GM23248 (cell line): Measurements from ENCODE around the gene TAL1. TPM values are rescaled to one million over a fixed set of nuclear protein-coding genes. Genes with fewer than 3 reads are reported as not detected.
A peak's percentile ranks its signal among the peaks of the same experiment; 100 is the strongest.

Experiments
- DNase-seq: peaks from one replicate; pipeline ENCODE4 v3.0.0-alpha.2; 2015
- H2AFZ ChIP-seq: fragments of 200-600 bp; sonication (generic); 2 replicates; pipeline ENCODE4 v1.6.1; 2016; ENCODE audit warnings: antibody characterized with exemption
- H3F3A ChIP-seq: fragments of 200-600 bp; sonication (generic); 2 replicates; pipeline ENCODE4 v1.6.1; 2016; ENCODE audit warnings: mild to moderate bottlenecking, antibody characterized with exemption, mixed run types; ENCODE audit not compliant: insufficient read depth
- H3K27ac ChIP-seq: fragments of 200-600 bp; sonication (generic); 2 replicates; pipeline ENCODE4 v1.5.1; 2016; ENCODE audit warnings: mild to moderate bottlenecking
- H3K27me3 ChIP-seq: fragments of 200-600 bp; sonication (generic); replicated peaks from 2 replicates; pipeline ENCODE4 v1.6.1; 2016; ENCODE audit warnings: mild to moderate bottlenecking; ENCODE audit not compliant: insufficient read depth
- H3K36me3 ChIP-seq: fragments of 200-600 bp; sonication (generic); 2 replicates; pipeline ENCODE4 v1.6.1; 2016; ENCODE audit warnings: low read depth, mild to moderate bottlenecking
- H3K4me1 ChIP-seq: fragments of 200-600 bp; sonication (generic); 2 replicates; pipeline ENCODE4 v1.6.1; 2016; ENCODE audit warnings: mild to moderate bottlenecking; ENCODE audit not compliant: insufficient read depth
- H3K4me2 ChIP-seq: fragments of 200-600 bp; sonication (generic); one replicate; pipeline ENCODE4 v1.6.1; 2016; ENCODE audit warnings: mild to moderate bottlenecking; ENCODE audit not compliant: unreplicated experiment
- H3K4me3 ChIP-seq: fragments of 200-600 bp; sonication (generic); 2 replicates; pipeline ENCODE4 v1.5.1; 2016; ENCODE audit warnings: mild to moderate bottlenecking
- H3K79me2 ChIP-seq: fragments of 200-600 bp; sonication (generic); 2 replicates; pipeline ENCODE4 v1.6.1; 2016; ENCODE audit warnings: mild to moderate bottlenecking; ENCODE audit not compliant: insufficient read depth
- H3K9ac ChIP-seq: fragments of 200-600 bp; sonication (generic); 2 replicates; pipeline ENCODE4 v1.6.1; 2016; ENCODE audit warnings: mild to moderate bottlenecking
- H3K9me2 ChIP-seq: fragments of 200-600 bp; sonication (generic); 2 replicates; pipeline ENCODE4 v1.6.1; 2016; ENCODE audit warnings: mixed run types, mild to moderate bottlenecking, moderate library complexity; ENCODE audit not compliant: insufficient read depth
- H3K9me3 ChIP-seq: fragments of 200-600 bp; sonication (generic); one replicate; pipeline ENCODE4 v1.6.1; 2017; ENCODE audit warnings: low read depth
- H4K20me1 ChIP-seq: fragments of 200-600 bp; sonication (generic); 2 replicates; pipeline ENCODE4 v1.6.0; 2016; ENCODE audit not compliant: insufficient read depth
- EZH2 ChIP-seq: fragments of 200-600 bp; sonication (generic); IDR thresholded peaks from 2 replicates; pipeline ENCODE4 v1.6.1; 2018; ENCODE audit warnings: antibody characterized with exemption, mild to moderate bottlenecking; ENCODE audit not compliant: insufficient read depth, poor library complexity, severe bottlenecking
- EZH2phosphoT487 ChIP-seq: fragments of 200-600 bp; sonication (generic); IDR thresholded peaks from 2 replicates; pipeline ENCODE4 v1.6.1; 2018; ENCODE audit warnings: antibody characterized with exemption, moderate library complexity, mild to moderate bottlenecking, low read depth; ENCODE audit not compliant: insufficient read depth
- WGBS, 2 experiments: methylation state at CpG; one replicate each; pipeline ENCODE4 v1.1.6; 2015 to 2017; ENCODE audit warnings: low lambda C conversion rate in 2 of 2, low coverage in 1 of 2; ENCODE audit errors: missing lambda C conversion rate in 2 of 2; 5-methylcytosine and 5-hydroxymethylcytosine counted together
- in situ Hi-C: fragments of 300-500 bp; cut with MboI; formaldehyde crosslinking; loops from 2 replicates; pipeline ENCODE4 v1.15.0; 2020
- polyA plus RNA-seq: library from polyadenylated mRNA; unstranded; fragments of >200 nt; fragmentation: Nextera tagmentation; extraction: Ambion mirVana; gene quantifications from 2 replicates; pipeline ENCODE4 v1.2.1, GENCODE V29; 2016
- total RNA-seq: library from RNA; depleted of rRNA; stranded (reverse); fragments of >200 nt; shearing (Covaris generic); gene quantifications from 2 replicates; pipeline ENCODE4 v1.2.3, GENCODE V29; 2014

TAL1 gene
- total and polyA plus RNA-seq, 2 experiments from 2014 or later = not detected

GRCh38 chr1:47179017-47179987 is 52.7 kb downstream of the TAL1 start:
- H3K79me2 ChIP-seq = no peaks in the 10 kb centered on the region
- peak; percentile 97 for DNase-seq
- peak overlapping the region; percentile 73 for H3K9ac ChIP-seq
- WGBS, 2 experiments = 1 to 3% methylated on average over 29 to 30 of the region's 30 CpGs
- H3K4me3 ChIP-seq = peak overlapping the region; percentile 87
- H3K9me3 ChIP-seq = no peaks in the 10 kb centered on the region
- no peaks in the 10 kb centered on the region for H4K20me1 ChIP-seq
- in situ Hi-C loops = no loop called here
- 0 out of 2 replicates have a peak, but pooled peaks cover 5% of the 10 kb centered on the region for H3K27me3 ChIP-seq
- H3K27ac ChIP-seq = peak overlapping the region; percentile 51
- H3K4me2 ChIP-seq = peak overlapping the region; percentile 100
- H3K36me3 ChIP-seq = no peaks in the 10 kb centered on the region
- no peaks in the 10 kb centered on the region for H3K9me2 ChIP-seq
- no peaks in the 10 kb centered on the region for H3K4me1 ChIP-seq
- peak overlapping the region; percentile 100 for H2AFZ ChIP-seq
- no peak for TF ChIP-seq EZH2
- 0 out of 2 replicates have a peak, but pooled peaks cover 3% of the 10 kb centered on the region for H3F3A ChIP-seq

DNA sequence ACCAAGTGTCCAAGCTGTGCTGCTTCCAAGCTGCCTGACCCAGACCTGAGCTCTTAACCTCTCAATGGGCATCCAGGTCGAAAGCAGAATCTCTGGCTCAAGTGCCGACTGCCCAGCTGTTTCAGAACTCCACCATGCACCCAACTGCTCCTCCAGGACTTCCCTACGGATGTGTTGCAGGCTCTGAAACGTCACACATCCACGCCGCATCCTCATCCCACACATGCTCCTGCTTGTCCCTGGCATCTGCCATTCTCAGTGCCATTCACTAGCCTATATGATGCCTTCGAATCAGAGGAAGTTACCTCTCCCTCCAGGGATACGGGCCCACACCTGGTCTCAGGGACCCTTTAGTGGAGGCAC is 53.4 kb downstream of the TAL1 start:
- peak overlapping the region; percentile 73 for H3K9ac ChIP-seq
- H3K9me2 ChIP-seq = no peaks in the 10 kb centered on the region
- 83 to 89% methylated on average over 8 of the region's 8 CpGs for WGBS, 2 experiments
- no peak for DNase-seq
- H3K79me2 ChIP-seq = no peaks in the 10 kb centered on the region
- H3K4me2 ChIP-seq = peak overlapping the region; percentile 100
- no peaks in the 10 kb centered on the region for H3K36me3 ChIP-seq
- in situ Hi-C loops = no loop called here
- H3K4me1 ChIP-seq = no peaks in the 10 kb centered on the region
- 0 out of 2 replicates have a peak, but pooled peaks cover 5% of the 10 kb centered on the region for H3K27me3 ChIP-seq
- H3K4me3 ChIP-seq = peak overlapping the region; percentile 87
- 0 out of 2 replicates have a peak, but pooled peaks cover 3% of the 10 kb centered on the region for H3F3A ChIP-seq
- H2AFZ ChIP-seq = peak overlapping the region; percentile 100
- no peak overlapping the region for H3K27ac ChIP-seq
- H3K9me3 ChIP-seq = no peaks in the 10 kb centered on the region
- TF ChIP-seq EZH2phosphoT487 = no peak
- no peak for TF ChIP-seq EZH2
- no peaks in the 10 kb centered on the region for H4K20me1 ChIP-seq

DNA sequence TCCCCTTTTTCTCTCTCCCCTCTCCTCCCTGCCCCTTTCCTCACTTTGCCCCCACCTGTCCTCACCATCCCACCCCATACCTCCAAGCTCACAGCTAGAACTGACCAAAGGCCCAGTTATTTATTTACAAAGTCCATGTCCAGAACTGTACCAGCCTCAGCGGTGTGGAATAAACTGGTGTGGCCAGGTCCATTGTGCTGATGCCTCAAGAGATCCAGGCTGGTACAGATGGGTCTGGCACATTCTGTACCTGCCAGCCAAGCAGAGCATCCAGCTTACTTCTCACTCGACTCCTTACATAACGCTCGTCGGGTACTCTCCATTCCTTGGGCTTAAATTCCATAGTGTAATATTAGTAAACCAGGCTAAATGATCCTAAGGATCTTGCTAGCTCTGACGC is 54.0 kb downstream of the TAL1 start:
- Histone ChIP-seq H3K4me3 (no peak overlapping the region), H3K9ac (no peak overlapping the region), H3K27me3 (0 out of 2 replicates have a peak, but pooled peaks cover 5% of the 10 kb centered on the region), H3K79me2 (no peaks in the 10 kb centered on the region), H2AFZ (no peak overlapping the region), H3K4me1 (no peaks in the 10 kb centered on the region), H3K36me3 (no peaks in the 10 kb centered on the region), H3F3A (0 out of 2 replicates have a peak, but pooled peaks cover 3% of the 10 kb centered on the region), H3K9me2 (no peaks in the 10 kb centered on the region), H3K27ac (no peak overlapping the region), H4K20me1 (no peaks in the 10 kb centered on the region), H3K9me3 (no peaks in the 10 kb centered on the region), H3K4me2 (no peak overlapping the region)
- TF ChIP-seq EZH2phosphoT487 (no peak), EZH2 (no peak)
- no peak for DNase-seq
- in situ Hi-C loops = no loop called here
- WGBS, 2 experiments = 69 to 80% methylated on average over 6 of the region's 6 CpGs

- H2AFZ ChIP-seq = no peak overlapping the region; the same call in 1 of the 2 replicates
- in situ Hi-C loops = no loop called here
- no peaks in the 10 kb centered on the region for H3K9me3 ChIP-seq
- peak overlapping the region; percentile 92 for H3K4me2 ChIP-seq
- no peaks in the 10 kb centered on the region for H3K4me1 ChIP-seq
- H3K79me2 ChIP-seq = no peaks in the 10 kb centered on the region
- no peaks in the 10 kb centered on the region for H3K9me2 ChIP-seq
- H3K4me3 ChIP-seq = peak overlapping the region; percentile 46; the same call in 1 of the 2 replicates
- DNase-seq = peak; percentile 77
- no peaks in the 10 kb centered on the region for H3K36me3 ChIP-seq
- no peak overlapping the region for H3K27ac ChIP-seq
- 0 out of 2 replicates have a peak, but pooled peaks cover 3% of the 10 kb centered on the region for H3F3A ChIP-seq
- 0 out of 2 replicates have a peak, but pooled peaks cover 5% of the 10 kb centered on the region for H3K27me3 ChIP-seq
- 6 to 7% methylated on average over 11 of the region's 11 CpGs for WGBS, 2 experiments
- TF ChIP-seq EZH2 (no peak), EZH2phosphoT487 (no peak)
- H4K20me1 ChIP-seq = no peaks in the 10 kb centered on the region
- no peak overlapping the region for H3K9ac ChIP-seq
Measured at GRCh38 chr1:47175227-47175934, 56.6 kb downstream of the TAL1 start.
